ENCODE measurements around the gene GNE.

The GNE gene

GRCh38 chr9:36211510-36211909, 46.7 kb downstream of the GNE start:
- DNase-seq (ENCODE audit: low read depth), result no peak
- TF ChIP-seq CTCF (conservative IDR thresholded peaks at IDR 0.05; ENCODE audit: control insufficient read depth, insufficient read depth, low read depth, low read length), result no peak
- H3K4me3 ChIP-seq (ENCODE audit: control insufficient read depth, low read depth, low read length), result no peak overlapping the region

GRCh38 chr9:36210722-36211121, 47.5 kb downstream of the GNE start:
- no peak overlapping the region for H3K4me3 ChIP-seq (ENCODE audit: control insufficient read depth, low read depth, low read length)
- no peak for TF ChIP-seq CTCF (conservative IDR thresholded peaks at IDR 0.05; ENCODE audit: control insufficient read depth, insufficient read depth, low read depth, low read length)
- DNase-seq (ENCODE audit: low read depth), result no peak

GRCh38 chr9:36208521-36209253, 49.6 kb downstream of the GNE start:
- no peak overlapping the region for H3K4me3 ChIP-seq (ENCODE audit: control insufficient read depth, low read depth, low read length)
- peak; percentile 52 for DNase-seq (ENCODE audit: low read depth)
- TF ChIP-seq CTCF (conservative IDR thresholded peaks at IDR 0.05; ENCODE audit: control insufficient read depth, insufficient read depth, low read depth, low read length), result no peak

GRCh38 chr9:36207546-36208012, 50.7 kb downstream of the GNE start:
- no peak for TF ChIP-seq CTCF (conservative IDR thresholded peaks at IDR 0.05; ENCODE audit: control insufficient read depth, insufficient read depth, low read depth, low read length)
- H3K4me3 ChIP-seq (ENCODE audit: control insufficient read depth, low read depth, low read length), result no peak overlapping the region
- peak; percentile 58 for DNase-seq (ENCODE audit: low read depth)

- no peak for TF ChIP-seq CTCF (conservative IDR thresholded peaks at IDR 0.05; ENCODE audit: control insufficient read depth, insufficient read depth, low read depth, low read length)
- DNase-seq (ENCODE audit: low read depth), result peak; percentile 55
- no peak overlapping the region for H3K4me3 ChIP-seq (ENCODE audit: control insufficient read depth, low read depth, low read length)
Measured at GRCh38 chr9:36207016-36207415, 51.2 kb downstream of the GNE start.

- H3K4me3 ChIP-seq (ENCODE audit: control insufficient read depth, low read depth, low read length), result no peak overlapping the region
- peak; percentile 23 for TF ChIP-seq CTCF (conservative IDR thresholded peaks at IDR 0.05; ENCODE audit: control insufficient read depth, insufficient read depth, low read depth, low read length)
- DNase-seq (ENCODE audit: low read depth), result no peak
Measured at GRCh38 chr9:36204906-36205547, 53.2 kb downstream of the GNE start.

Measured in fibroblast of mammary gland (primary cell).